HepG2 (cell line): ENCODE measurements around the gene PCGF2. TPM values are rescaled to one million over a fixed set of nuclear protein-coding genes. Genes with fewer than 3 reads are reported as not detected.

Experiments used
- CEBPG ChIP-seq: IDR thresholded peaks from 2 replicates; pipeline ENCODE4 v1.6.1; 2016
- GFI1 ChIP-seq: sonication (generic); formaldehyde crosslinking; IDR thresholded peaks from 2 replicates; pipeline ENCODE4 v1.5.0; 2020; ENCODE audit warnings: missing genetic modification reagents, mild to moderate bottlenecking, borderline replicate concordance
- HIVEP1 ChIP-seq: sonication (generic); formaldehyde crosslinking; IDR thresholded peaks from 2 replicates; pipeline ENCODE4 v1.4.0; 2020; ENCODE audit warnings: mild to moderate bottlenecking, missing genetic modification reagents
- HNRNPL ChIP-seq: fragments of 200-400 bp; formaldehyde crosslinking; IDR thresholded peaks from 2 replicates; pipeline ENCODE4 v1.6.1; 2017; ENCODE audit warnings: mild to moderate bottlenecking, low read depth, low read length
- HOXA7 ChIP-seq: sonication (generic); formaldehyde crosslinking; IDR thresholded peaks from 2 replicates; pipeline ENCODE4 v1.8.1; 2022; ENCODE audit warnings: mild to moderate bottlenecking, missing genetic modification reagents, moderate library complexity
- KLF16 ChIP-seq, 2 experiments: sonication (generic) in 1 of 2; formaldehyde crosslinking in 1 of 2; IDR thresholded peaks; 2 replicates each; pipeline versions ENCODE4 v1.6.1 to v1.8.0; 2016 to 2023; ENCODE audit warnings: missing genetic modification reagents in 2 of 2, missing compliant biosample characterization in 1 of 2
- MTF2 ChIP-seq: sonication (generic); formaldehyde crosslinking; IDR thresholded peaks from 2 replicates; pipeline ENCODE4 v1.5.0; 2020; ENCODE audit warnings: missing genetic modification reagents, borderline replicate concordance
- SP2 ChIP-seq: sonication (generic); formaldehyde crosslinking; IDR thresholded peaks from 2 replicates; pipeline ENCODE4 v1.5.1; 2020; ENCODE audit warnings: mild to moderate bottlenecking, missing genetic modification reagents
- SRF ChIP-seq: IDR thresholded peaks from 2 replicates; pipeline ENCODE4 v1.6.1; 2011; ENCODE audit warnings: mild to moderate bottlenecking, low read depth, low read length, moderate library complexity
- ZNF335 ChIP-seq: sonication (generic); formaldehyde crosslinking; IDR thresholded peaks from 2 replicates; pipeline ENCODE4 v1.4.0; 2020; ENCODE audit warnings: missing genetic modification reagents
- ZNF652 ChIP-seq: IDR thresholded peaks from 2 replicates; pipeline ENCODE4 v1.6.1; 2016; ENCODE audit warnings: low read depth, borderline replicate concordance
- ZNF747 ChIP-seq: sonication (generic); formaldehyde crosslinking; IDR thresholded peaks from 2 replicates; pipeline ENCODE4 v1.8.1; 2023; ENCODE audit warnings: missing genetic modification reagents, mild to moderate bottlenecking, borderline replicate concordance
- ZSCAN20 ChIP-seq: sonication (generic); formaldehyde crosslinking; IDR thresholded peaks from 2 replicates; pipeline ENCODE4 v1.4.0; 2020; ENCODE audit warnings: missing genetic modification reagents, mild to moderate bottlenecking, borderline replicate concordance
- polyA plus RNA-seq, 8 experiments: library from polyadenylated mRNA; depleted of rRNA in 3 of 8; stranded (reverse) in 7 of 8; unstranded in 1 of 8; fragments of >200 nt; fragmentation: Illumina TruSeq in 4 of 8; extraction: Trizol in 4 of 8; gene quantifications; 2 replicates each; pipeline versions ENCODE4 v1.2.1 to v1.2.3, GENCODE V29; 2011 to 2016; ENCODE audit warnings: low read depth in 4 of 8, missing spikeins in 1 of 8, mixed read lengths in 1 of 8; ENCODE audit not compliant: insufficient read depth in 1 of 8
- total RNA-seq, 5 experiments: library from RNA; depleted of rRNA; stranded (reverse); fragments of >200 nt; fragmentation: Illumina TruSeq; extraction: Trizol; gene quantifications; 2 replicates each; pipeline ENCODE4 v1.2.3, GENCODE V29; 2016; ENCODE audit warnings: low read depth in 1 of 5
- TF ChIP-seq, protein P1 (sequence below): sonication (generic); formaldehyde crosslinking; IDR thresholded peaks from 2 replicates; pipeline ENCODE4 v1.4.0; 2020; ENCODE audit warnings: missing genetic modification reagents
- TF ChIP-seq, protein P2 (sequence below): sonication (generic); formaldehyde crosslinking; IDR thresholded peaks from 2 replicates; pipeline ENCODE4 v1.4.0; 2020; ENCODE audit warnings: missing genetic modification reagents, borderline replicate concordance
- TF ChIP-seq, protein P3 (sequence below): sonication (generic); formaldehyde crosslinking; IDR thresholded peaks from 2 replicates; pipeline ENCODE4 v1.4.0; 2020; ENCODE audit warnings: missing genetic modification reagents
- TF ChIP-seq, protein P4 (sequence below): sonication (generic); formaldehyde crosslinking; IDR thresholded peaks from 2 replicates; pipeline ENCODE4 v1.8.1; 2022; ENCODE audit warnings: mild to moderate bottlenecking, missing genetic modification reagents
- TF ChIP-seq, protein P5 (sequence below): sonication (generic); formaldehyde crosslinking; IDR thresholded peaks from 2 replicates; pipeline ENCODE4 v1.8.0; 2022; ENCODE audit warnings: mild to moderate bottlenecking, missing genetic modification reagents, borderline replicate concordance

Gene PCGF2
- total and polyA plus RNA-seq, 2 of the 13 experiments (the other 11 are each of a cell fraction or from before 2014, with no cell fraction given): 11.6 to 29.4 TPM

DNA sequence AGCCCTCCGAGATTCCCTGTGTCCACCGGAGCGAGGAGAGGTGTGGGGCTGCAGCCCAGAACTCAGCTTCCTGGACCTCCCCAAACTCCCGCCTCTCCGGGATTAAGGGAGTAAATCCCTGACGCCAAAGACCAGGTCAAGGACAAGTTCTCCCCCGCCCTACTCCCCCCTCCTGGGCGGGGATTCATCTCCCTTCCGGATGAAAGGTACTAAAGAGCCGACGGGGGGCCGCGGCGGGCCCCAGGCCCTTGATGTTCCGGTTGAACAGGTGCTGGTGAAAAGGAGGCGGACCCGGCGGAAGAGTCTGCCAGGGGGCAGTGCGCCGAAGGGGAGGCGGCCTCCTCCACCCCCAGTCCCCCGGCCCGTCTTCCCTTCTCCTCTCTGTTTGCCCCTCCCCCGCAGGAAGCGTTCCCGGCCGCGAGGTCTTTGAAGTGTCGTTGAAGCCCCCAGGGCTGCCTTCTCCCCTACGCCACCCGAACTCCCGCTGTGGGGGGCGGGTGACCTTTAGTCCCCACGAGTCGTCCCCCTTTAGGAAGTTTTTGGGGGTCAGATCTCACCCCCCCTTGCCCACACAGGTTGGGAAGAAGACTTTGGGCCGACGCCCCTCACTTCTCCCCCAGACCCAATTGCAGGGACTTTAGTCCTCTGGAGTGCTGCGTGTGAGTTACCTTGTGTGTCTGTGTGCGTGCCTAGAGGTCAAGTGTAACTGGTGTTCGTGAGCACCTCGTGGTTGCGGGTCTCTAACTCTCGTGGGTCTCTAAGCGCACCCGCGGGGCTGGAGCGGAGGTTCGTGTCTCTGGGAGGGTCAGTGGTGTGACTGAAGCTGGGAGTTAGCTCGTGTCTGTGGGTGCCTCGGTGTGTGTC, 44.2 kb downstream of the PCGF2 start (continued):
- TF ChIP-seq, protein P1, sequence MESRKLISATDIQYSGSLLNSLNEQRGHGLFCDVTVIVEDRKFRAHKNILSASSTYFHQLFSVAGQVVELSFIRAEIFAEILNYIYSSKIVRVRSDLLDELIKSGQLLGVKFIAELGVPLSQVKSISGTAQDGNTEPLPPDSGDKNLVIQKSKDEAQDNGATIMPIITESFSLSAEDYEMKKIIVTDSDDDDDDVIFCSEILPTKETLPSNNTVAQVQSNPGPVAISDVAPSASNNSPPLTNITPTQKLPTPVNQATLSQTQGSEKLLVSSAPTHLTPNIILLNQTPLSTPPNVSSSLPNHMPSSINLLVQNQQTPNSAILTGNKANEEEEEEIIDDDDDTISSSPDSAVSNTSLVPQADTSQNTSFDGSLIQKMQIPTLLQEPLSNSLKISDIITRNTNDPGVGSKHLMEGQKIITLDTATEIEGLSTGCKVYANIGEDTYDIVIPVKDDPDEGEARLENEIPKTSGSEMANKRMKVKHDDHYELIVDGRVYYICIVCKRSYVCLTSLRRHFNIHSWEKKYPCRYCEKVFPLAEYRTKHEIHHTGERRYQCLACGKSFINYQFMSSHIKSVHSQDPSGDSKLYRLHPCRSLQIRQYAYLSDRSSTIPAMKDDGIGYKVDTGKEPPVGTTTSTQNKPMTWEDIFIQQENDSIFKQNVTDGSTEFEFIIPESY: peak; percentile 58; the same call in 1 of the 2 replicates
- TF ChIP-seq, protein P2, sequence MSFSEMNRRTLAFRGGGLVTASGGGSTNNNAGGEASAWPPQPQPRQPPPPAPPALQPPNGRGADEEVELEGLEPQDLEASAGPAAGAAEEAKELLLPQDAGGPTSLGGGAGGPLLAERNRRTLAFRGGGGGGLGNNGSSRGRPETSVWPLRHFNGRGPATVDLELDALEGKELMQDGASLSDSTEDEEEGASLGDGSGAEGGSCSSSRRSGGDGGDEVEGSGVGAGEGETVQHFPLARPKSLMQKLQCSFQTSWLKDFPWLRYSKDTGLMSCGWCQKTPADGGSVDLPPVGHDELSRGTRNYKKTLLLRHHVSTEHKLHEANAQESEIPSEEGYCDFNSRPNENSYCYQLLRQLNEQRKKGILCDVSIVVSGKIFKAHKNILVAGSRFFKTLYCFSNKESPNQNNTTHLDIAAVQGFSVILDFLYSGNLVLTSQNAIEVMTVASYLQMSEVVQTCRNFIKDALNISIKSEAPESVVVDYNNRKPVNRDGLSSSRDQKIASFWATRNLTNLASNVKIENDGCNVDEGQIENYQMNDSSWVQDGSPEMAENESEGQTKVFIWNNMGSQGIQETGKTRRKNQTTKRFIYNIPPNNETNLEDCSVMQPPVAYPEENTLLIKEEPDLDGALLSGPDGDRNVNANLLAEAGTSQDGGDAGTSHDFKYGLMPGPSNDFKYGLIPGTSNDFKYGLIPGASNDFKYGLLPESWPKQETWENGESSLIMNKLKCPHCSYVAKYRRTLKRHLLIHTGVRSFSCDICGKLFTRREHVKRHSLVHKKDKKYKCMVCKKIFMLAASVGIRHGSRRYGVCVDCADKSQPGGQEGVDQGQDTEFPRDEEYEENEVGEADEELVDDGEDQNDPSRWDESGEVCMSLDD (CRISPR knock-in tag): peak; percentile 98
- TF ChIP-seq CEBPG (CRISPR knock-in tag) (peak; percentile 55; the same call in 1 of the 2 replicates), GFI1 (CRISPR knock-in tag) (peak; percentile 98), SP2 (CRISPR knock-in tag) (peak; percentile 29), ZSCAN20 (CRISPR knock-in tag) (no peak), SRF (peak; percentile 71), ZNF747 (peak; percentile 96), ZNF335 (CRISPR knock-in tag) (peak; percentile 84), ZNF652 (peak; percentile 35; the same call in 1 of the 2 replicates), HOXA7 (0 out of 2 replicates have a peak, but pooled peaks have one; percentile 22), MTF2 (peak; percentile 86; the same call in 1 of the 2 replicates), HNRNPL (peak; percentile 37; the same call in 1 of the 2 replicates), HIVEP1 (CRISPR knock-in tag) (peak; percentile 99), KLF16 (CRISPR knock-in tag; IDR thresholded peaks at IDR 0.05) (peak; percentile 95 to 100)
- TF ChIP-seq, protein P3, sequence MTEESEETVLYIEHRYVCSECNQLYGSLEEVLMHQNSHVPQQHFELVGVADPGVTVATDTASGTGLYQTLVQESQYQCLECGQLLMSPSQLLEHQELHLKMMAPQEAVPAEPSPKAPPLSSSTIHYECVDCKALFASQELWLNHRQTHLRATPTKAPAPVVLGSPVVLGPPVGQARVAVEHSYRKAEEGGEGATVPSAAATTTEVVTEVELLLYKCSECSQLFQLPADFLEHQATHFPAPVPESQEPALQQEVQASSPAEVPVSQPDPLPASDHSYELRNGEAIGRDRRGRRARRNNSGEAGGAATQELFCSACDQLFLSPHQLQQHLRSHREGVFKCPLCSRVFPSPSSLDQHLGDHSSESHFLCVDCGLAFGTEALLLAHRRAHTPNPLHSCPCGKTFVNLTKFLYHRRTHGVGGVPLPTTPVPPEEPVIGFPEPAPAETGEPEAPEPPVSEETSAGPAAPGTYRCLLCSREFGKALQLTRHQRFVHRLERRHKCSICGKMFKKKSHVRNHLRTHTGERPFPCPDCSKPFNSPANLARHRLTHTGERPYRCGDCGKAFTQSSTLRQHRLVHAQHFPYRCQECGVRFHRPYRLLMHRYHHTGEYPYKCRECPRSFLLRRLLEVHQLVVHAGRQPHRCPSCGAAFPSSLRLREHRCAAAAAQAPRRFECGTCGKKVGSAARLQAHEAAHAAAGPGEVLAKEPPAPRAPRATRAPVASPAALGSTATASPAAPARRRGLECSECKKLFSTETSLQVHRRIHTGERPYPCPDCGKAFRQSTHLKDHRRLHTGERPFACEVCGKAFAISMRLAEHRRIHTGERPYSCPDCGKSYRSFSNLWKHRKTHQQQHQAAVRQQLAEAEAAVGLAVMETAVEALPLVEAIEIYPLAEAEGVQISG (CRISPR knock-in tag): peak; percentile 91
- TF ChIP-seq, protein P4, sequence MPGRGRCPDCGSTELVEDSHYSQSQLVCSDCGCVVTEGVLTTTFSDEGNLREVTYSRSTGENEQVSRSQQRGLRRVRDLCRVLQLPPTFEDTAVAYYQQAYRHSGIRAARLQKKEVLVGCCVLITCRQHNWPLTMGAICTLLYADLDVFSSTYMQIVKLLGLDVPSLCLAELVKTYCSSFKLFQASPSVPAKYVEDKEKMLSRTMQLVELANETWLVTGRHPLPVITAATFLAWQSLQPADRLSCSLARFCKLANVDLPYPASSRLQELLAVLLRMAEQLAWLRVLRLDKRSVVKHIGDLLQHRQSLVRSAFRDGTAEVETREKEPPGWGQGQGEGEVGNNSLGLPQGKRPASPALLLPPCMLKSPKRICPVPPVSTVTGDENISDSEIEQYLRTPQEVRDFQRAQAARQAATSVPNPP (CRISPR knock-in tag): peak; percentile 62; the same call in 1 of the 2 replicates
- TF ChIP-seq, protein P5, sequence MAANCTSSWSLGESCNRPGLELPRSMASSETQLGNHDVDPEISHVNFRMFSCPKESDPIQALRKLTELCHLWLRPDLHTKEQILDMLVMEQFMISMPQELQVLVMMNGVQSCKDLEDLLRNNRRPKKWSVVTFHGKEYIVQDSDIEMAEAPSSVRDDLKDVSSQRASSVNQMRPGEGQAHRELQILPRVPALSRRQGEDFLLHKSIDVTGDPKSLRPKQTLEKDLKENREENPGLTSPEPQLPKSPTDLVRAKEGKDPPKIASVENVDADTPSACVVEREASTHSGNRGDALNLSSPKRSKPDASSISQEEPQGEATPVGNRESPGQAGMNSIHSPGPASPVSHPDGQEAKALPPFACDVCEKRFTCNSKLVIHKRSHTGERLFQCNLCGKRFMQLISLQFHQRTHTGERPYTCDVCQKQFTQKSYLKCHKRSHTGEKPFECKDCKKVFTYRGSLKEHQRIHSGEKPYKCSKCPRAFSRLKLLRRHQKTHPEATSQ (CRISPR knock-in tag): peak; percentile 80
